H1 (cell line): ENCODE results near the gene OPRD1. TPM values are rescaled to one million over a fixed set of nuclear protein-coding genes. Genes with fewer than 3 reads are reported as not detected.

Experiments
- CTCF ChIA-PET: fragments of 300-600 bp; sonication (Branson Sonifier 250); formaldehyde crosslinking; loops from one replicate; lab custom pipeline; 2021; ENCODE audit not compliant: partially characterized antibody; lab: Charles Lee
- POLR2A ChIA-PET: fragments of 300-600 bp; sonication (Branson Sonifier 250); formaldehyde crosslinking; loops from one replicate; lab custom pipeline; 2021; ENCODE audit warnings: inconsistent platforms; ENCODE audit not compliant: partially characterized antibody; lab: Charles Lee
- DNase-seq, 2 experiments: peaks; one replicate each; pipeline versions ENCODE4 v3.0.0 to v3.0.0-alpha.2; 2010 to 2022; ENCODE audit warnings: low spot score in 2 of 2, low read depth in 1 of 2, mixed read lengths in 1 of 2
- FAIRE-seq: peaks from 2 replicates; lab custom pipeline; 2011; peaks lifted over from hg19 to GRCh38; lab: Jason Lieb, UNC
- H2AFZ ChIP-seq: 2 replicates; pipeline ENCODE4 v1.8.1; 2012; ENCODE audit warnings: low read length, inconsistent platforms
- H2AK5ac ChIP-seq: 2 replicates; pipeline ENCODE4 v1.6.1; 2013; ENCODE audit warnings: low read depth, low read length
- H2BK120ac ChIP-seq: replicated peaks from 2 replicates; pipeline ENCODE3; 2013; ENCODE audit warnings: low read depth, low read length, inconsistent platforms
- H2BK12ac ChIP-seq: 2 replicates; pipeline ENCODE4 v1.6.1; 2013; ENCODE audit warnings: low read depth, low read length
- H2BK15ac ChIP-seq: 2 replicates; pipeline ENCODE4 v1.6.1; 2013; ENCODE audit warnings: low read length
- H2BK20ac ChIP-seq: 2 replicates; pipeline ENCODE4 v1.6.1; 2013; ENCODE audit warnings: low read length
- H2BK5ac ChIP-seq: 2 replicates; pipeline ENCODE4 v1.6.1; 2013; ENCODE audit warnings: low read depth, low read length
- H3K14ac ChIP-seq: 2 replicates; pipeline ENCODE4 v1.6.1; 2013; ENCODE audit warnings: inconsistent platforms; ENCODE audit not compliant: insufficient read length
- H3K18ac ChIP-seq: 2 replicates; pipeline ENCODE4 v1.6.1; 2013; ENCODE audit warnings: low read length; ENCODE audit errors: extremely low read depth
- H3K23ac ChIP-seq: 2 replicates; pipeline ENCODE4 v1.6.1; 2013; ENCODE audit warnings: inconsistent platforms; ENCODE audit not compliant: insufficient read length
- H3K23me2 ChIP-seq: 2 replicates; pipeline ENCODE4 v1.6.1; 2013; ENCODE audit warnings: low read depth, low read length
- H3K27ac ChIP-seq: 2 replicates; pipeline ENCODE4 v1.6.1; 2011; ENCODE audit warnings: low read depth, low read length, inconsistent platforms
- H3K27me3 ChIP-seq, 4 experiments: replicated peaks in 1 of 4; 1 replicate in 1 of 4; 2 replicates in 3 of 4; pipeline versions ENCODE4 v1.6.1 to v1.8.1; 2011 to 2013; ENCODE audit warnings: low read length in 3 of 4, mild to moderate bottlenecking in 3 of 4, inconsistent platforms in 2 of 4, mixed read lengths in 2 of 4, moderate library complexity in 1 of 4; ENCODE audit not compliant: control insufficient read depth in 3 of 4, insufficient read depth in 3 of 4; ENCODE audit errors: extremely low read depth in 1 of 4
- H3K36me3 ChIP-seq, 4 experiments: 2 replicates each; pipeline versions ENCODE4 v1.6.1 to v1.8.1; 2011 to 2013; ENCODE audit warnings: mild to moderate bottlenecking in 4 of 4, low read length in 3 of 4, moderate library complexity in 2 of 4, control low read depth in 1 of 4, inconsistent platforms in 1 of 4; ENCODE audit not compliant: insufficient read depth in 4 of 4, control insufficient read depth in 2 of 4
- H3K4ac ChIP-seq: replicated peaks from 2 replicates; pipeline ENCODE3; 2013; ENCODE audit warnings: low read length, low read depth, mixed read lengths, inconsistent platforms; ENCODE audit not compliant: insufficient read length
- H3K4me1 ChIP-seq, 4 experiments: replicated peaks in 1 of 4; 1 replicate in 1 of 4; 2 replicates in 3 of 4; pipeline versions ENCODE4 v1.6.1 to v1.8.1; 2011 to 2013; ENCODE audit warnings: low read length in 3 of 4, inconsistent platforms in 2 of 4, mixed read lengths in 1 of 4; ENCODE audit not compliant: insufficient read depth in 4 of 4, control insufficient read depth in 3 of 4
- H3K4me2 ChIP-seq, 2 experiments: 2 replicates each; pipeline versions ENCODE4 v1.6.1 to v1.8.1; 2011 to 2013; ENCODE audit warnings: low read depth in 2 of 2, low read length in 2 of 2, control low read depth in 1 of 2, inconsistent platforms in 1 of 2, mild to moderate bottlenecking in 1 of 2; ENCODE audit not compliant: insufficient read depth in 1 of 2
- H3K4me3 ChIP-seq, 4 experiments: fragments of 200-600, 300-600 bp in 1 of 4; sonication (generic), shearing (Covaris generic), sonication (Bioruptor Twin) in 1 of 4; 2 replicates each; pipeline versions ENCODE4 v1.5.1 to v1.8.1; 2011 to 2016; ENCODE audit warnings: low read length in 4 of 4, low read depth in 3 of 4, control low read depth in 2 of 4, inconsistent platforms in 2 of 4, mild to moderate bottlenecking in 2 of 4, mixed read lengths in 1 of 4, moderate library complexity in 1 of 4; ENCODE audit not compliant: insufficient read depth in 2 of 4; ENCODE audit errors: extremely low read depth in 1 of 4
- H3K56ac ChIP-seq: replicated peaks from 2 replicates; pipeline ENCODE3; 2013; ENCODE audit warnings: low read depth, mild to moderate bottlenecking, mixed read lengths, low read length, inconsistent platforms; ENCODE audit not compliant: insufficient read length
- H3K79me1 ChIP-seq: 2 replicates; pipeline ENCODE4 v1.6.1; 2013; ENCODE audit warnings: low read depth, low read length, control low read depth
- H3K79me2 ChIP-seq, 2 experiments: 2 replicates each; pipeline versions ENCODE4 v1.6.1 to v1.8.1; 2012 to 2013; ENCODE audit warnings: low read length in 2 of 2, mild to moderate bottlenecking in 2 of 2, inconsistent platforms in 1 of 2; ENCODE audit not compliant: insufficient read depth in 2 of 2, control insufficient read depth in 1 of 2
- H3K9ac ChIP-seq, 4 experiments: replicated peaks in 1 of 4; 1 replicate in 1 of 4; 2 replicates in 3 of 4; pipeline versions ENCODE4 v1.6.1 to v1.8.1; 2011 to 2013; ENCODE audit warnings: low read depth in 3 of 4, low read length in 3 of 4, control low read depth in 2 of 4, mild to moderate bottlenecking in 2 of 4, moderate library complexity in 2 of 4, inconsistent platforms in 1 of 4; ENCODE audit errors: extremely low read depth in 1 of 4
- H3K9me3 ChIP-seq, 2 experiments: 2 replicates each; pipeline versions ENCODE4 v1.6.1 to v1.8.1; 2012 to 2013; ENCODE audit warnings: mild to moderate bottlenecking in 2 of 2, moderate library complexity in 2 of 2, control low read depth in 1 of 2, inconsistent platforms in 1 of 2, low read depth in 1 of 2, low read length in 1 of 2, mixed read lengths in 1 of 2; ENCODE audit not compliant: insufficient read depth in 2 of 2
- H4K20me1 ChIP-seq, 2 experiments: replicated peaks in 1 of 2; 2 replicates each; pipeline versions ENCODE3 to v1.8.1; 2011 to 2013; ENCODE audit warnings: inconsistent platforms in 2 of 2, low read length in 2 of 2, mild to moderate bottlenecking in 1 of 2; ENCODE audit not compliant: insufficient read depth in 2 of 2, control insufficient read depth in 1 of 2
- H4K5ac ChIP-seq: 2 replicates; pipeline ENCODE4 v1.6.1; 2013; ENCODE audit warnings: low read length, low read depth, mixed read lengths, inconsistent platforms; ENCODE audit not compliant: insufficient read length
- H4K8ac ChIP-seq: 2 replicates; pipeline ENCODE4 v1.8.0; 2013; ENCODE audit warnings: mild to moderate bottlenecking, moderate library complexity, low read length, inconsistent platforms; ENCODE audit not compliant: insufficient read depth; ENCODE audit errors: extremely low read depth
- H4K91ac ChIP-seq: replicated peaks from 2 replicates; pipeline ENCODE3; 2013; ENCODE audit warnings: low read length, mixed read lengths, inconsistent platforms; ENCODE audit not compliant: insufficient read length
- CTBP2 ChIP-seq: IDR thresholded peaks from 2 replicates; pipeline ENCODE4 v1.7.0; 2011; ENCODE audit warnings: borderline replicate concordance, mild to moderate bottlenecking, moderate library complexity, mixed read lengths, low read length; ENCODE audit not compliant: insufficient read depth, insufficient read length
- CTCF ChIP-seq, 3 experiments: IDR thresholded peaks; 1 replicate in 2 of 3; 2 replicates in 1 of 3; pipeline versions ENCODE4 v1.5.1 to v1.6.1; 2011; ENCODE audit warnings: low read length in 3 of 3, mild to moderate bottlenecking in 3 of 3, inconsistent platforms in 2 of 3, low read depth in 1 of 3, moderate library complexity in 1 of 3; ENCODE audit not compliant: insufficient read depth in 1 of 3; ENCODE audit errors: control extremely low read depth in 1 of 3
- FOSL1 ChIP-seq: IDR thresholded peaks from 2 replicates; pipeline ENCODE4 v1.6.1; 2011; ENCODE audit warnings: mild to moderate bottlenecking, low read depth, low read length, moderate library complexity; ENCODE audit not compliant: insufficient read depth
- HDAC6 ChIP-seq: IDR thresholded peaks from one replicate; pipeline ENCODE4 v1.7.1; 2012; ENCODE audit warnings: low read depth, mild to moderate bottlenecking, inconsistent platforms, low read length, moderate library complexity
- JUND ChIP-seq: IDR thresholded peaks from 2 replicates; pipeline ENCODE4 v1.6.1; 2011; ENCODE audit warnings: mild to moderate bottlenecking, improper control_type of control experiment, low read length
- KDM5A ChIP-seq: fragments of 200-600 bp; IDR thresholded peaks from 2 replicates; pipeline ENCODE4 v1.7.1; 2012; ENCODE audit warnings: mild to moderate bottlenecking, low read length, inconsistent platforms, mixed read lengths
- MAFK ChIP-seq: IDR thresholded peaks from 2 replicates; pipeline ENCODE4 v1.6.1; 2012; ENCODE audit warnings: low read depth, mild to moderate bottlenecking, improper control_type of control experiment, low read length
- POLR2A ChIP-seq, 2 experiments: IDR thresholded peaks; 1 replicate in 1 of 2; 2 replicates in 1 of 2; pipeline ENCODE4 v1.6.1; 2011; ENCODE audit warnings: low read depth in 2 of 2, low read length in 2 of 2, mild to moderate bottlenecking in 2 of 2; ENCODE audit errors: control extremely low read depth in 1 of 2
- RAD21 ChIP-seq, 2 experiments: IDR thresholded peaks in 1 of 2; conservative IDR thresholded peaks in 1 of 2; 2 replicates each; pipeline ENCODE4 v1.6.1; 2011; ENCODE audit warnings: low read depth in 2 of 2, low read length in 2 of 2, improper control_type of control experiment in 1 of 2, inconsistent platforms in 1 of 2, mild to moderate bottlenecking in 1 of 2, moderate library complexity in 1 of 2
- YY1 ChIP-seq: IDR thresholded peaks from 2 replicates; pipeline ENCODE4 v1.6.1; 2011; ENCODE audit warnings: low read depth, mild to moderate bottlenecking, low read length
- WGBS, 2 experiments: shearing (Covaris generic) in 1 of 2; methylation state at CpG; one replicate each; pipeline versions ENCODE4 v1.1.6 to v1.1.7; 2013 to 2015; ENCODE audit warnings: low lambda C conversion rate in 2 of 2, mixed read lengths in 2 of 2, inconsistent platforms in 1 of 2, low coverage in 1 of 2, missing lambda C conversion rate in 1 of 2; ENCODE audit not compliant: insufficient replicate concordance in 2 of 2, insufficient coverage in 1 of 2, insufficient read length in 1 of 2; ENCODE audit errors: extremely low coverage in 1 of 2, missing lambda C conversion rate in 1 of 2; 5-methylcytosine and 5-hydroxymethylcytosine counted together
- polyA plus RNA-seq, 7 experiments: library from polyadenylated mRNA; depleted of rRNA in 3 of 7; stranded (reverse) in 5 of 7; unstranded in 2 of 7; fragments of >200 nt in 5 of 7; fragments of 200-250 nt in 2 of 7; gene quantifications; 1 replicate in 5 of 7; 2 replicates in 1 of 7; 4 replicates in 1 of 7; pipeline versions ENCODE4 v1.2.1 to v1.2.3, GENCODE V29; 2011 to 2013; ENCODE audit warnings: missing spikeins in 2 of 7, mixed read lengths in 2 of 7
- total RNA-seq: library from RNA; stranded (reverse); fragmentation: NEBNext Ultra II Directional; extraction: Animal tissue kit (Norgen Biotek cat#: 25700); gene quantifications from 2 replicates; pipeline ENCODE4 v1.2.1, GENCODE V29; 2021

Gene OPRD1
- total and polyA plus RNA-seq, 2 of the 8 experiments (the other 6 are each of a cell fraction or from before 2014, with no cell fraction given): 2.6 to 3.7 TPM

- 40% methylated on average over 18 of the region's 18 CpGs; no CpG with 5 or more reads in 1 of the 2 experiments for WGBS, 2 experiments
- Histone ChIP-seq H2BK12ac (no peak overlapping the region), H3K56ac (no peak overlapping the region), H4K20me1 (no peaks in the 10 kb centered on the region), H3K79me2 (no peaks in the 10 kb centered on the region), H3K79me1 (no peaks in the 10 kb centered on the region), H3K27me3 (no peaks in the 10 kb centered on the region), H4K8ac (no peak overlapping the region), H3K14ac (no peak overlapping the region), H3K23me2 (no peaks in the 10 kb centered on the region), H3K4me2 (peak overlapping the region in 1 of 2 experiments; percentile 43; a peak in 1 of 4 replicates), H3K27ac (no peak overlapping the region), H4K91ac (no peak overlapping the region), H3K18ac (no peak overlapping the region), H2BK15ac (no peak overlapping the region), H2AFZ (no peak overlapping the region), H3K9ac (no peak overlapping the region), H3K23ac (no peak overlapping the region), H2BK20ac (no peak overlapping the region), H4K5ac (no peak overlapping the region), H3K9me3 (no peaks in the 10 kb centered on the region), H3K36me3 (no peaks in the 10 kb centered on the region), H3K4me3 (no peak overlapping the region), H2AK5ac (no peak overlapping the region), H2BK120ac (no peak overlapping the region), H2BK5ac (no peak overlapping the region), H3K4ac (no peak overlapping the region), H3K4me1 (no peaks in the 10 kb centered on the region)
- ChIA-PET CTCF (interaction anchor here (0.5 to 10.9 kb wide), 83 partner anchors 10 to 1819 kb away, joined by 3 to 207 read pairs (median 5); partner anchors contain the start of gene TAF12), POLR2A (interaction anchor here (0.6 to 3.0 kb wide), 16 partner anchors 12 to 369 kb away, joined by 3 to 8 read pairs (median 3); partner anchors contain the start of genes RNU11, TAF12 and YTHDF2)
- DNase-seq (peak in 1 of 2 experiments; percentile 92), FAIRE-seq (peak; percentile 98)
- TF ChIP-seq FOSL1 (no peak), HDAC6 (no peak), POLR2A (IDR thresholded peaks at IDR 0.05; ENCODE audit: control extremely low read depth in 1 of 2, low read depth in 2 of 2, low read length in 2 of 2) (no peak), KDM5A (no peak; the same call in 1 of the 2 replicates), YY1 (peak; percentile 85), CTCF (IDR thresholded peaks at IDR 0.05; ENCODE audit: control extremely low read depth in 1 of 3, insufficient read depth in 1 of 3, low read depth in 1 of 3, low read length in 3 of 3) (peak; percentile 79 to 96 (median 92)), RAD21 (IDR thresholded peaks at IDR 0.05 in 1 of 2, conservative IDR thresholded peaks at IDR 0.05 in 1 of 2; ENCODE audit: low read depth in 2 of 2, low read length in 2 of 2) (peak; percentile 99), JUND (no peak; the same call in 1 of the 2 replicates), MAFK (no peak), CTBP2 (no peak)
Observed at GRCh38 chr1:28877132-28877781, 65.3 kb downstream of the OPRD1 start.
